IMR-90 (cell line): ENCODE results near the gene ANKRD27. TPM values are rescaled to one million over a fixed set of nuclear protein-coding genes. Genes with fewer than 3 reads are reported as not detected.

ENCODE experiments used
- ATAC-seq: fragments of 200-7000 bp; cut with Tn5 transposase; 2 replicates; pipeline ENCODE4 v1.9.1; 2020; ENCODE audit warnings: low read depth, mild to moderate bottlenecking, moderate library complexity
- BruUV-seq: library from RNA; stranded (reverse); fragments of 400-500 nt; replicated peaks from 2 replicates; lab custom pipeline; 2021; lab: Mats Ljungman, UMichigan
- CTCF ChIA-PET: fragments of 300-600 bp; formaldehyde crosslinking; extraction: SDS; loops from one replicate; lab custom pipeline; 2021; ENCODE audit warnings: antibody characterized with exemption; lab: Yijun Ruan, JAX
- POLR2A ChIA-PET: fragments of 300-600 bp; sonication (Branson Sonifier 250); formaldehyde crosslinking; loops from one replicate; lab custom pipeline; 2022; ENCODE audit warnings: antibody characterized with exemption; ENCODE audit not compliant: unreplicated experiment; lab: Charles Lee
- DNase-seq: peaks from one replicate; pipeline ENCODE4 v3.0.0; 2013
- H2AFZ ChIP-seq: replicated peaks from 2 replicates; pipeline ENCODE3; 2013; ENCODE audit warnings: low read length, mild to moderate bottlenecking; ENCODE audit not compliant: poor library complexity
- H2AK5ac ChIP-seq: 2 replicates; pipeline ENCODE4 v1.6.1; 2013; ENCODE audit warnings: low read depth, low read length, inconsistent platforms
- H2AK9ac ChIP-seq: replicated peaks from 2 replicates; pipeline ENCODE3; 2013; ENCODE audit warnings: mild to moderate bottlenecking, low read depth, low read length, moderate library complexity; ENCODE audit not compliant: poor library complexity
- H2BK120ac ChIP-seq: 2 replicates; pipeline ENCODE4 v1.6.1; 2013; ENCODE audit warnings: low read depth, low read length, inconsistent platforms
- H2BK15ac ChIP-seq: 3 replicates; pipeline ENCODE4 v1.6.1; 2013; ENCODE audit warnings: low read depth, low read length, inconsistent platforms
- H2BK20ac ChIP-seq: 2 replicates; pipeline ENCODE4 v1.6.1; 2013; ENCODE audit warnings: low read depth, mild to moderate bottlenecking, inconsistent platforms, low read length, moderate library complexity
- H2BK5ac ChIP-seq: 2 replicates; pipeline ENCODE4 v1.6.1; 2013; ENCODE audit warnings: mild to moderate bottlenecking, low read depth, low read length, inconsistent platforms; ENCODE audit not compliant: poor library complexity, severe bottlenecking
- H3K14ac ChIP-seq: replicated peaks from 2 replicates; pipeline ENCODE4 v1.6.1; 2013; ENCODE audit warnings: low read depth, low read length, inconsistent platforms
- H3K18ac ChIP-seq: 2 replicates; pipeline ENCODE4 v1.6.1; 2013; ENCODE audit warnings: low read depth, low read length, control low read depth
- H3K23ac ChIP-seq: 2 replicates; pipeline ENCODE4 v1.6.1; 2013; ENCODE audit warnings: low read depth, low read length, inconsistent platforms
- H3K27ac ChIP-seq: 2 replicates; pipeline ENCODE4 v1.5.1; 2013; ENCODE audit warnings: mild to moderate bottlenecking, control low read depth, low read length; ENCODE audit not compliant: insufficient read depth
- H3K27me3 ChIP-seq: 2 replicates; pipeline ENCODE4 v1.6.1; 2013; ENCODE audit warnings: low read length; ENCODE audit not compliant: control insufficient read depth, insufficient read depth
- H3K36me3 ChIP-seq: 2 replicates; pipeline ENCODE4 v1.6.1; 2013; ENCODE audit warnings: low read length, mixed read lengths; ENCODE audit not compliant: control insufficient read depth, insufficient read depth
- H3K4ac ChIP-seq: 2 replicates; pipeline ENCODE4 v1.6.1; 2013; ENCODE audit warnings: low read depth, low read length, inconsistent platforms
- H3K4me1 ChIP-seq: 2 replicates; pipeline ENCODE4 v1.6.1; 2013; ENCODE audit warnings: low read length, mixed read lengths; ENCODE audit not compliant: control insufficient read depth, insufficient read depth
- H3K4me2 ChIP-seq: 2 replicates; pipeline ENCODE4 v1.6.1; 2013; ENCODE audit warnings: low read depth, mild to moderate bottlenecking, control low read depth, low read length, moderate library complexity
- H3K4me3 ChIP-seq: 2 replicates; pipeline ENCODE4 v1.5.1; 2013; ENCODE audit warnings: low read depth, mild to moderate bottlenecking, control low read depth, low read length, moderate library complexity; ENCODE audit not compliant: insufficient read depth
- H3K56ac ChIP-seq: 2 replicates; pipeline ENCODE4 v1.6.1; 2013; ENCODE audit warnings: low read length, inconsistent platforms; ENCODE audit not compliant: insufficient read depth; ENCODE audit errors: extremely low read depth
- H3K79me1 ChIP-seq, 2 experiments: 2 replicates each; pipeline ENCODE4 v1.6.1; 2013; ENCODE audit warnings: low read length in 2 of 2, inconsistent platforms in 1 of 2, low read depth in 1 of 2
- H3K9ac ChIP-seq: 2 replicates; pipeline ENCODE4 v1.6.1; 2013; ENCODE audit warnings: low read depth, low read length, control low read depth
- H3K9me1 ChIP-seq: 2 replicates; pipeline ENCODE4 v1.6.1; 2013; ENCODE audit warnings: low read length, inconsistent platforms; ENCODE audit not compliant: insufficient read depth
- H3K9me3 ChIP-seq: 2 replicates; pipeline ENCODE4 v1.6.1; 2013; ENCODE audit warnings: low read length; ENCODE audit not compliant: control insufficient read depth, insufficient read depth
- H4K20me1 ChIP-seq: 2 replicates; pipeline ENCODE4 v1.6.1; 2013; ENCODE audit warnings: low read length, inconsistent platforms; ENCODE audit not compliant: insufficient read depth
- H4K5ac ChIP-seq: 2 replicates; pipeline ENCODE4 v1.6.1; 2013; ENCODE audit warnings: mild to moderate bottlenecking, low read depth, low read length, control low read depth
- H4K8ac ChIP-seq, 2 experiments: 2 replicates each; pipeline ENCODE4 v1.6.1; 2013; ENCODE audit warnings: low read depth in 2 of 2, low read length in 2 of 2, control low read depth in 1 of 2, inconsistent platforms in 1 of 2
- H4K91ac ChIP-seq: 2 replicates; pipeline ENCODE4 v1.6.1; 2013; ENCODE audit warnings: low read depth, low read length, inconsistent platforms; ENCODE audit not compliant: insufficient read depth
- RAD21 ChIP-seq: IDR thresholded peaks from 2 replicates; pipeline ENCODE4 v1.6.1; 2012; ENCODE audit warnings: low read length, improper control_type of control experiment
- WGBS, 2 experiments: methylation state at CpG; one replicate each; pipeline versions ENCODE4 v1.1.5 to v1.1.7; 2013; ENCODE audit warnings: missing lambda C conversion rate in 2 of 2; ENCODE audit not compliant: insufficient read length in 1 of 2; ENCODE audit errors: extremely low coverage in 2 of 2; 5-methylcytosine and 5-hydroxymethylcytosine counted together
- dilution Hi-C: fragments of 300-500 bp; cut with HindIII; formaldehyde crosslinking; loops from one replicate; pipeline ENCODE4 v1.14.3; 2018; ENCODE audit warnings: low sequenced_read_pairs; ENCODE audit not compliant: unreplicated experiment
- in situ Hi-C: fragments of 300-500 bp; cut with MboI; formaldehyde crosslinking; loops from 3 replicates; pipeline ENCODE4 v1.14.3; 2019; ENCODE audit warnings: low sequenced_read_pairs, inconsistent platforms, mixed read lengths
- intact Hi-C: fragments of 100-400 bp; cut with micrococcal nuclease; formaldehyde crosslinking; loops from 2 replicates; pipeline ENCODE4 v1.10.0; 2022
- polyA plus RNA-seq, 3 experiments: library from polyadenylated mRNA; depleted of rRNA; stranded (reverse); fragments of >200 nt; gene quantifications; 2 replicates each; pipeline ENCODE4 v1.2.3, GENCODE V29; 2012; ENCODE audit warnings: low replicate concordance in 1 of 3
- total RNA-seq: library from RNA; depleted of rRNA; stranded (reverse); fragments of >200 nt; gene quantifications from 2 replicates; pipeline ENCODE4 v1.2.3, GENCODE V29; 2012

ANKRD27 gene
- total and polyA plus RNA-seq, 2 of the 4 experiments (the other 2 are of a cell fraction) = 16.7 to 35.0 TPM

DNA sequence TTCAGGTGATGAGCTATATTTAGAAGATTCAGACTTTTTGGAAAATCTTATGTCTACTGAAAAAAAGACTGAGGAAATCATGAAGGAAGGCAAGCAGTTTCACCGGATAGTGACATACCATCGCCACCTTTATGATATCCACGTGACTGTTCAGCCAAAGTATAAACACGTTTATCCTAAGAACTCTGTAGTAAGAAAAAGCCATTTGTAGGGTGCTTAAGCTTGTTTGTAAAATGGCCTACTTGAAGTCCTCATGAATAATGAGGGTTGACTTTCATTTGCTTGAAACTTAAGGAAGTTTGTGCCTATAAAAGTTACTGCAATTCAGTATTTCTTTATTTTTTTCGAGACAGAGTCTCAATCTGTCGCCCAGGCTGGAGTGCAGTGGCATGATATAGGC lies 36.8 kb upstream of the ANKRD27 start:
- peaks cover 10% of the 10 kb centered on the region; the same call in 1 of the 2 replicates for H3K36me3 ChIP-seq
- H2BK120ac ChIP-seq = no peak overlapping the region
- H2AFZ ChIP-seq = no peak overlapping the region
- no peak overlapping the region for H3K9ac ChIP-seq
- H3K4me2 ChIP-seq = no peak overlapping the region
- H4K91ac ChIP-seq = no peak overlapping the region
- no peak overlapping the region for H3K14ac ChIP-seq
- H3K4me1 ChIP-seq = no peaks in the 10 kb centered on the region
- no peak overlapping the region for H2AK9ac ChIP-seq
- no TSS peak for BruUV-seq
- dilution Hi-C loops (no loop called here), in situ Hi-C loops (no loop called here), intact Hi-C loops (no loop called here)
- no peaks in the 10 kb centered on the region for H4K20me1 ChIP-seq
- WGBS, 2 experiments = 94% methylated on average over 3 of the region's 6 CpGs; no CpG with 5 or more reads in 1 of the 2 experiments
- H3K4ac ChIP-seq = no peak overlapping the region
- TF ChIP-seq RAD21 = no peak
- H3K9me3 ChIP-seq = no peaks in the 10 kb centered on the region
- no peak overlapping the region for H3K27ac ChIP-seq
- H3K9me1 ChIP-seq = no peaks in the 10 kb centered on the region
- H3K23ac ChIP-seq = no peak overlapping the region
- no peak overlapping the region for H4K8ac ChIP-seq
- H2AK5ac ChIP-seq = no peak overlapping the region
- no peak overlapping the region for H2BK5ac ChIP-seq
- no peak overlapping the region for H2BK15ac ChIP-seq
- no peak overlapping the region for H3K4me3 ChIP-seq
- ATAC-seq = no peak
- no peak overlapping the region for H4K5ac ChIP-seq
- no peak overlapping the region for H2BK20ac ChIP-seq
- POLR2A ChIA-PET = no interaction called here
- peaks cover 5 to 7% of the 10 kb centered on the region in 2 experiments; a peak in 2 of 4 replicates for H3K79me1 ChIP-seq
- no peak overlapping the region for H3K56ac ChIP-seq
- CTCF ChIA-PET = no interaction called here
- no peak overlapping the region for H3K18ac ChIP-seq
- DNase-seq = no peak
- no peaks in the 10 kb centered on the region for H3K27me3 ChIP-seq
